Fibroblast of the aortic adventitia (primary cell): ENCODE results near the gene MICAL2. TPM values are rescaled to one million over a fixed set of nuclear protein-coding genes. Genes with fewer than 3 reads are reported as not detected.

Experiments used
- DNase-seq: peaks from one replicate; pipeline ENCODE4 v3.0.0-alpha.2; 2010; ENCODE audit warnings: low read depth
- H3K4me3 ChIP-seq: 2 replicates; pipeline ENCODE4 v1.5.1; 2011; ENCODE audit warnings: low read depth, mild to moderate bottlenecking, control low read depth, low read length, moderate library complexity
- total RNA-seq: library from RNA; depleted of rRNA; stranded (reverse); fragments of >200 nt; gene quantifications from 2 replicates; pipeline ENCODE4 v1.2.3, GENCODE V29; 2012; ENCODE audit warnings: low replicate concordance
- TF ChIP-seq, protein P1 (sequence below): IDR thresholded peaks from 2 replicates; pipeline ENCODE4 v1.5.1; 2011; ENCODE audit warnings: mild to moderate bottlenecking, low read length, control low read depth, inconsistent platforms; ENCODE audit not compliant: insufficient read depth

Gene MICAL2
- total RNA-seq, 1 donor = 146 TPM

DNA sequence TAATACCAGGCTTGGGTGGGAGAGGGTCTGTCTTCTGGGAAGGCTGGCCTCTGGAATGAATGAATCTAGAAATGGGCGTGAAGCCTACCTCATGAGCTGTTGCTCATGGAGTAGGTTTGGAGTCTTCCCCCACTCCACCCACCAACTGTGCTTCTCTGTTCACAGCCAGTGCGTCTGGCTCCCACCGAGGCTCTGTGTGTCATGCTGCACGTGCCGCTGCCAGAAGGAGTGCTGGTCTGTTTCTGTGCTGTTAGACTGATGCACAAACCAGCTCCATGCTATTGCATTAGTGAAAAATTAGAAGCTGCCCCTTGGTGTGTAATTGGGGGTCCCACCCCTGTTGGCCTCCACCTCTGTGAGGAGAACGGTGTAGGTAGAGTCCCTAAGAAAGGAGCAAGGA lies 134.7 kb downstream of the MICAL2 start:
- no peak overlapping the region for H3K4me3 ChIP-seq
- peak; percentile 35 for DNase-seq
- TF ChIP-seq, protein P1, sequence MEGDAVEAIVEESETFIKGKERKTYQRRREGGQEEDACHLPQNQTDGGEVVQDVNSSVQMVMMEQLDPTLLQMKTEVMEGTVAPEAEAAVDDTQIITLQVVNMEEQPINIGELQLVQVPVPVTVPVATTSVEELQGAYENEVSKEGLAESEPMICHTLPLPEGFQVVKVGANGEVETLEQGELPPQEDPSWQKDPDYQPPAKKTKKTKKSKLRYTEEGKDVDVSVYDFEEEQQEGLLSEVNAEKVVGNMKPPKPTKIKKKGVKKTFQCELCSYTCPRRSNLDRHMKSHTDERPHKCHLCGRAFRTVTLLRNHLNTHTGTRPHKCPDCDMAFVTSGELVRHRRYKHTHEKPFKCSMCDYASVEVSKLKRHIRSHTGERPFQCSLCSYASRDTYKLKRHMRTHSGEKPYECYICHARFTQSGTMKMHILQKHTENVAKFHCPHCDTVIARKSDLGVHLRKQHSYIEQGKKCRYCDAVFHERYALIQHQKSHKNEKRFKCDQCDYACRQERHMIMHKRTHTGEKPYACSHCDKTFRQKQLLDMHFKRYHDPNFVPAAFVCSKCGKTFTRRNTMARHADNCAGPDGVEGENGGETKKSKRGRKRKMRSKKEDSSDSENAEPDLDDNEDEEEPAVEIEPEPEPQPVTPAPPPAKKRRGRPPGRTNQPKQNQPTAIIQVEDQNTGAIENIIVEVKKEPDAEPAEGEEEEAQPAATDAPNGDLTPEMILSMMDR = no peak

DNA sequence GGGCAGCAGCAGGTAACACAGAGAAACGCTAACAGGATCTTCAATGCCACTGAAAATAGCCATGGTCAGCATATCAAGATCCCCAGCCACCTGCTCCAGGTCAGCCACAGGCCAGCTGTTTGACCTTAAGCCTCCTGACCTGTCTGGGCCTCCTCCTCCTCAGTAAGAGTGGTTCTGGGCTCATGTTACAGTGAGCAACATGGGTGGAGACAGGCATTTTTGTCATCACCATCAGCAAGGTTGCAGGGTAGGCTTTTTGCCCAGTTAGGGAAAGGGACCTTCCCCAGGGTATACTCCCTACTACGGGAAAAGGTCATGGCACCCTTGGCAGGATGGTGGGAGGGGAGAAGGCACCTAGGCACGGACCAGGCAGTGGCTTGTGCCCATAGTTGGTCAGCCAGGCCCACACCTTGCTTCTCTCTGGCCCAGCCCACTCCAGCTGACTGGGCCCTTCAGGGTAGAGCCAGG lies 135.2 kb downstream of the MICAL2 start:
- no peak for DNase-seq
- TF ChIP-seq, protein P1 = no peak
- H3K4me3 ChIP-seq = no peak overlapping the region

DNA sequence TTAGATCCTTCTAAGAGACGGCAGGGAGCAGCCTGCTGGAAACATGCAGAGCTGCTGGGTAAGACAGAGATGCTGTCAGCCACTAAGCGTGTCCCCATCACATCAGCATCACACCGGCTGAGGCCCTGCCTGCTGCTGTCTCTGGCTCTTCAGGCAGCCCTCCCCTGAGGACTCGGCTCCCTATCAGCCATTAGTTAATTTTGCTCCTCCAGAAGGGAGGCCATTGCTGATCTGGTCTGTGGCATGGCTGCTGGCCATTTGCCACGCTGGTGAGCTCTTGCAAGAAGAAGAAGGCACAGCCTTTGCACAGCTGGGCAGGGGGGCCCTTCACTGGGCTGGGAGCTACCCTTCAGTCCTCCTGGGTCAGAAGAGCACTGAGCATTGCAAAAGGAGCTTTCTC lies 135.8 kb downstream of the MICAL2 start:
- no peak overlapping the region for H3K4me3 ChIP-seq
- no peak for DNase-seq
- TF ChIP-seq, protein P1 = no peak

DNA sequence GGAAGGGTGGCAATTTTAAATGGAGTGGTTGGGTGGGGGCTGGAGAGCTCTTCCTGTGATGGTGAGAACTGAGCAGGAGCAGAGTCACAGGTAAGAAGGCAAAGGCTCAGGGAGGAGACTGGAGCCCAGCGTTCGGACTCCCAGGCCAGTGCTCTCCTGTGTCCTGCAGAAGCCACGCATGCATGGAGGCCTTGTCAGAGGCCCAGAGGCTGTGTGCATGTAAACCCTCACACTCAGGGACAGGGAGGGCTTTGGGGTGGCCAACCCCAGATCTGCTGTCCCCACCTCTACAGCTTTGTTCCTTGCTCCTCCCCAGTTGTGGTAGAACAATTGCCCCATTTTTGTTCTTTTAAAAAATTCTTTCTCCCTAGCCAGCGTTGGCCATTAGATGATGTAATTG lies 136.6 kb downstream of the MICAL2 start:
- no peak for DNase-seq
- TF ChIP-seq, protein P1 = no peak
- H3K4me3 ChIP-seq = no peak overlapping the region

DNA sequence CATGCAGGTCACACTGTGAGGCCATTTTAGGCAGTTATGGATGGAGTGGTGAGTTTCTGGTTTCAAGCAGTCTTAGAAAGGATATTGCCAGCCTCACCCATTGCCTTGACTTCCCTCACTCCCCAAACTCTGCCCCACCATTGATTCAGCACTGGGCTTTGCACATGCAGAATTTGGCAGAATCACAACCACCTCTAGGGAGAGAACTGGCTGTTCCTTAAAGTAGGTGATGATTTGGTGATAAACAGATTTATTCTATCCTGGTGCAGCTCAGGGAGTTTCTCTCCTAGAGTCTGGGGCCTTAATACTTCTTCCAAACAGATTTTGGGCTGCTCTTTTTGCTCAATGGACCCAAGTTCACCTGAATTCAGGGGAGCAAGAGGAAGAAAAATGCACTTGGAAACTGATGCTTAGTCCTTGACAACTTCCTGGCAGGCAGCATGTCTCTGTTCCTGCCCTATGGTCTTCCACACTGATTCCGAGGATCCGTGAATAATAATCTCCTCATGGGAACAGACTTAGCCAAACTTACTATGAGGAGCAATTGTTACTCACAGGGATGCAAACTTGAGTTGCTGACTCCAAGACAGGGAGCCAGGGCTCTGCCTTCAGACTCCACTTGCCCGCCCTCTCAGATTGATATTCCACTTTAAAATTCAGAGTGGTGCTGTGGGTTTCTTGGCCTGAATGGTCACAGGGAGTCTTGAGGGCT lies 137.3 kb downstream of the MICAL2 start:
- no peak for DNase-seq
- H3K4me3 ChIP-seq = no peak overlapping the region
- TF ChIP-seq, protein P1 = no peak

DNA sequence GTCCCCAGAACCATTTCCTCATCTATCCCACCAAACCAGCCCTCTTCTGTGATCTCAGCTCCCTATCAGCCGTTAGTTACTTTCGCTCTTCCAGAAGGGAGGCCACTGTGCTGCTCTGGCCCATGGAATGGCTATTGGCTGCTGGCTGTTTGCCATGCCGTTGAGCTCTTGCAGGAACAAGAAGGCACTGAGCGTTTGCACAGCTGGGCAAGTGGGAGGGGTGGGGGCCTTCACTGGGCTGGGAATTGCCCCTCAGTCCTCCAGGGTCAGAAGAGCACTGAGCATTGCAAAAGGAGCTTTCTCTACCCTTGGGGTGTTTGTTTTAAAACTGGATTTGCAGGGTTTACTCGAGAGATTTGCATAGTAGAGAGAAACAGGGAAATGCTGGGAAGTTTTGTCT lies 137.9 kb downstream of the MICAL2 start:
- DNase-seq = peak; percentile 50
- H3K4me3 ChIP-seq = no peak overlapping the region
- TF ChIP-seq, protein P1 = no peak
